ENCODE data around the gene TMEM63B. TPM values are rescaled to one million over a fixed set of nuclear protein-coding genes. Genes with fewer than 3 reads are reported as not detected.

The TMEM63B gene
- total and polyA plus RNA-seq, 2 donors (not counting 1 experiment from before 2014, with no cell fraction given) = 15.4 to 19.1 TPM

GRCh38 chr6:44126320-44127149 lies 819 bp upstream of the TMEM63B start:
- no peak for TF ChIP-seq EZH2 (IDR thresholded peaks at IDR 0.05; ENCODE audit: borderline replicate concordance, insufficient read depth, low read depth, low read length, poor library complexity, severe bottlenecking)
- TF ChIP-seq CTCF (IDR thresholded peaks at IDR 0.05) = no peak
- Mint-ChIP-seq H3K27ac (peak overlapping the region; percentile 93), H3K9me3 (ENCODE audit: insufficient read depth) (no peaks in the 10 kb centered on the region), H3K4me1 (peaks cover 51% of the 10 kb centered on the region), H3K27me3 (no peaks in the 10 kb centered on the region), H3K4me3 (peak overlapping the region; percentile 95)
- Histone ChIP-seq H3K79me2 (ENCODE audit: control insufficient read depth, insufficient read depth, low read length) (peaks cover 66% of the 10 kb centered on the region), H3K4me2 (replicated peaks; ENCODE audit: low read depth, low read length, poor library complexity, severe bottlenecking) (peak overlapping the region; percentile 90), H4K20me1 (ENCODE audit: control insufficient read depth, insufficient read depth, low read length, poor library complexity, severe bottlenecking) (peaks cover 31% of the 10 kb centered on the region), H3K9me3 (ENCODE audit: control extremely low read depth in 1 of 3, control insufficient read depth in 2 of 3, insufficient read depth in 1 of 3, low read length in 2 of 3) (no peaks in the 10 kb centered on the region), H3K4me3 (ENCODE audit: control extremely low read depth in 1 of 5, extremely low read depth in 1 of 5, insufficient read depth in 1 of 5, low read depth in 2 of 5, low read length in 4 of 5) (peak overlapping the region; percentile 62 to 97 (median 91)), H3K9ac (ENCODE audit: low read length) (peak overlapping the region; percentile 93), H2AFZ (ENCODE audit: insufficient read depth, low read depth, low read length, poor library complexity, severe bottlenecking) (peak overlapping the region; percentile 54), H3K4me1 (ENCODE audit: control insufficient read depth in 2 of 2, insufficient read depth in 2 of 2, low read length in 2 of 2) (peaks cover 36 to 51% of the 10 kb centered on the region in 2 donors), H3K27ac (ENCODE audit: low read length in 2 of 2) (peak overlapping the region; percentile 83 to 94), H3K36me3 (replicated peaks in 1 of 2; ENCODE audit: control extremely low read depth in 1 of 2, control insufficient read depth in 1 of 2, extremely low read depth in 1 of 2, insufficient read depth in 2 of 2, low read length in 1 of 2) (no peaks in the 10 kb centered on the region), H3K27me3 (replicated peaks in 1 of 4; ENCODE audit: control extremely low read depth in 1 of 4, control insufficient read depth in 3 of 4, insufficient read depth in 4 of 4, low read length in 3 of 4) (no peaks in the 10 kb centered on the region)
- POLR2A ChIA-PET = no interaction called here
- CTCF ChIA-PET = no interaction called here
- DNase-seq (peak; percentile 79), ATAC-seq (ENCODE audit: low read depth) (peak; percentile 21)
- intact Hi-C loops (cut with micrococcal nuclease) = loop anchor here (2.0 to 5.0 kb wide), 5 partner anchors 26 to 549 kb away; partner anchors contain the start of genes HSP90AB1, POLH, SLC29A1 and XPO5
- 5% methylated on average over 14 of the region's 31 CpGs for WGBS (ENCODE audit: insufficient coverage)
